Gastrocnemius medialis (tissue), 4 donors: ENCODE data around the gene SCAP.

Experiments
- POLR2A ChIP-seq, 2 donors: fragments of 450-650 bp; IDR thresholded peaks; one replicate each; pipeline ENCODE4 v1.6.1; 2017; ENCODE audit warnings: antibody characterized with exemption in 2 of 2, mild to moderate bottlenecking in 2 of 2, moderate library complexity in 2 of 2
- TF ChIP-seq, protein P1 (sequence below), 5 experiments: fragments of 450-650 bp in 3 of 5; fragments of 200-600 bp in 2 of 5; sonication (generic) in 2 of 5; IDR thresholded peaks in 4 of 5; conservative IDR thresholded peaks in 1 of 5; 1 replicate in 4 of 5; 2 replicates in 1 of 5; pipeline ENCODE4 v1.5.1; 2016 to 2019; ENCODE audit warnings: antibody characterized with exemption in 5 of 5, mild to moderate bottlenecking in 3 of 5, moderate library complexity in 3 of 5

DNA sequence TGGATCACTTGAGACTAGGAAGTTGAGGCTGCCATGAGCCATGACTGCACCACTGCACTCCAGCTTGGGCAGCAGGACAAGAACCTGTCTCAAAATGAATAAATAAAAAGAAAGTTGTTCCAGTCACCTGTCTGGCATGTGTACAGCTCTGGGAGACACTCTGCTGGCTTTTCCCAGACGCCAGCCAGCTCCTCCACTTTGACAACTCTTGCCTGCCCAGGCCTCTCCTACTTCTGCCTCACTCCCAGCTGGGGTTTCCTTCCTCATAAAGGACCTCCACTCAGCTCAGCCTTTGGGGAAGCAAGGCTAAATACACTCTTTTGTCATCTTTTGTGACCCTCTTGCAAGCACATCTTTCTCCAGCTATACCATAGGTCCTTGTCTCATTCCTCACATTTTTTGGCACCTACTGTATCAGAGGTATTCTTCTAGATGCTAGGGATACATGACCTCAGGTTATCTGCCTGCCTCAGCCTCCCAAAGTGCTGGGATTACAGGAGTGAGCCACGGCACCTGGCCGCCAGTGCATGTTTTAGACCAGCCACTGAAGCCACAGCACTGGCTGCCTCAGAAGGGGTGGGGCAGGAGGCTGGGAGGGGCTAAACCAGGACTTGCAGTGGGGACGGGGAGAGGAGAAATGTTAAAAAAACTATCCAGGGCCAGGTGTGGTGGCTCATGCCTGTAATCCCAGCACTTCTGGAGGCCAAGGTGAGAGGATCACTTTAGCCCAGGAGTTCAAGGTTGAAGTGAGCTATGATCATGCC is 47.8 kb upstream of the SCAP start:
- no peak for TF ChIP-seq POLR2A (IDR thresholded peaks at IDR 0.05)
- TF ChIP-seq, protein P1, sequence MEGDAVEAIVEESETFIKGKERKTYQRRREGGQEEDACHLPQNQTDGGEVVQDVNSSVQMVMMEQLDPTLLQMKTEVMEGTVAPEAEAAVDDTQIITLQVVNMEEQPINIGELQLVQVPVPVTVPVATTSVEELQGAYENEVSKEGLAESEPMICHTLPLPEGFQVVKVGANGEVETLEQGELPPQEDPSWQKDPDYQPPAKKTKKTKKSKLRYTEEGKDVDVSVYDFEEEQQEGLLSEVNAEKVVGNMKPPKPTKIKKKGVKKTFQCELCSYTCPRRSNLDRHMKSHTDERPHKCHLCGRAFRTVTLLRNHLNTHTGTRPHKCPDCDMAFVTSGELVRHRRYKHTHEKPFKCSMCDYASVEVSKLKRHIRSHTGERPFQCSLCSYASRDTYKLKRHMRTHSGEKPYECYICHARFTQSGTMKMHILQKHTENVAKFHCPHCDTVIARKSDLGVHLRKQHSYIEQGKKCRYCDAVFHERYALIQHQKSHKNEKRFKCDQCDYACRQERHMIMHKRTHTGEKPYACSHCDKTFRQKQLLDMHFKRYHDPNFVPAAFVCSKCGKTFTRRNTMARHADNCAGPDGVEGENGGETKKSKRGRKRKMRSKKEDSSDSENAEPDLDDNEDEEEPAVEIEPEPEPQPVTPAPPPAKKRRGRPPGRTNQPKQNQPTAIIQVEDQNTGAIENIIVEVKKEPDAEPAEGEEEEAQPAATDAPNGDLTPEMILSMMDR (IDR thresholded peaks at IDR 0.05 in 4 of 5, conservative IDR thresholded peaks at IDR 0.05 in 1 of 5) = no peak
